ENCODE measurements around the gene CTPS2. TPM values are rescaled to one million over a fixed set of nuclear protein-coding genes. Genes with fewer than 3 reads are reported as not detected.

Gene CTPS2
- total and polyA plus RNA-seq, 10 of the 15 experiments (the other 5 are each of a cell fraction or from before 2014, with no cell fraction given): 5.9 to 17.8 (median 14.2) TPM

DNA sequence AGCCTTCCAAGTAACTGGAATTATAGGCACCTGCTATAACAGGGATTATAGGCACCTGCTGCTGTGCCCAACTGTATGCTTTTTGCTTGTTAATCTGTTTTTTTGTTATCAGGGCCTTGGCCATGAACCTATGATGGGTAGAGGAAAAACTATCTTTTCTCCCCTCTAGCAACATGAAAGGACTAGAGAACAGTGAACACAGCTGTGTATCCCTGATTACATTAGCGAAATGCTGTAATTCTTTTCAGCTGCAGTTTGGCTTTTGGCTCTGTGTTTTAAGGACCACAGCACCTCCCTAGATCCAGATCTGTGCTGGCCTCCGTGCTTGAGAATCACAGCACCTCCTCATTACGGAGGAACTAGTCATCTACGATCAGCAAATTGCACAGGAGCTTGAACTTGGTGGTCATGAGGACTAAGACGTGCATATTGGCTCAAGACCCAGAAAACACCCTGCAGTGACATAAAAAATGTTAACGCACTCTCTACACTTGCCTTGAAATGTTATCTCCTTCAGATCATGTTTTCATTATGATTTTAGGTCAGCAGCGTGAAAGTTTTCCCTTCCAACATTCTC, 120.2 kb downstream of the CTPS2 start (continued):
- no peak for TF ChIP-seq FOS (IDR thresholded peaks at IDR 0.05; ENCODE audit: borderline replicate concordance, extremely low read depth, insufficient read length)
- no peak for TF ChIP-seq CEBPZ (IDR thresholded peaks at IDR 0.05; ENCODE audit: low read depth, low read length)
- TF ChIP-seq GABPA (IDR thresholded peaks at IDR 0.05; ENCODE audit: low read depth): no peak
- TF ChIP-seq SREBF2 (IDR thresholded peaks at IDR 0.05; ENCODE audit: low read length): no peak

GRCh38 chrX:16589826-16590225, 122.6 kb downstream of the CTPS2 start:
- Histone ChIP-seq H3K4me1 (ENCODE audit: control insufficient read depth, insufficient read depth, low read length) (no peaks in the 10 kb centered on the region), H4K20me1 (ENCODE audit: control insufficient read depth, insufficient read depth) (no peaks in the 10 kb centered on the region), H3K9me3 (replicated peaks; ENCODE audit: control insufficient read depth, insufficient read depth, low read length) (no peaks in the 10 kb centered on the region; the same call in 2 of the 3 replicates), H3K4me3 (no peak overlapping the region), H3K4me2 (ENCODE audit: control insufficient read depth, insufficient read depth) (no peak overlapping the region), H3K27ac (ENCODE audit: control insufficient read depth, insufficient read depth) (no peak overlapping the region), H3K36me3 (ENCODE audit: control insufficient read depth in 2 of 2, insufficient read depth in 2 of 2, low read length in 1 of 2) (no peaks in the 10 kb centered on the region), H3K27me3 (replicated peaks in 1 of 2; ENCODE audit: control insufficient read depth in 2 of 2, insufficient read depth in 2 of 2, low read length in 1 of 2) (no peaks in the 10 kb centered on the region), H3K79me2 (ENCODE audit: control insufficient read depth, insufficient read depth, low read length) (no peaks in the 10 kb centered on the region), H2AFZ (ENCODE audit: control insufficient read depth, low read depth, low read length) (no peak overlapping the region), H3K9ac (ENCODE audit: control insufficient read depth, insufficient read depth, low read length) (no peak overlapping the region)
- intact Hi-C loops (cut with micrococcal nuclease; ENCODE audit: unreplicated experiment): no loop called here
- DNase-seq (ENCODE audit: low read depth, low spot score) (no peak), ATAC-seq (no peak), FAIRE-seq (no peak)
- TF ChIP-seq MAX (IDR thresholded peaks at IDR 0.05; ENCODE audit: low read depth, low read length) (no peak), ZNF217 (IDR thresholded peaks at IDR 0.05) (no peak), EZH2 (IDR thresholded peaks at IDR 0.05; ENCODE audit: borderline replicate concordance, control insufficient read depth, low read depth, low read length) (no peak), NFXL1 (IDR thresholded peaks at IDR 0.05; ENCODE audit: borderline replicate concordance) (no peak), EED (IDR thresholded peaks at IDR 0.05; ENCODE audit: low read depth) (no peak), PRDM15 (CRISPR knock-in tag; IDR thresholded peaks at IDR 0.05) (no peak), NFYB (IDR thresholded peaks at IDR 0.05; ENCODE audit: insufficient read depth, low read depth, low read length) (no peak), ZSCAN29 (IDR thresholded peaks at IDR 0.05) (no peak), IRF3 (IDR thresholded peaks at IDR 0.05) (no peak), BRCA1 (IDR thresholded peaks at IDR 0.05; ENCODE audit: low read depth, low read length) (no peak), RCOR1 (conservative IDR thresholded peaks at IDR 0.05; ENCODE audit: low read depth, low read length) (no peak), JUNB (IDR thresholded peaks at IDR 0.05) (no peak)
- in situ Hi-C loops (cut with MboI): no loop called here
- ChIA-PET CTCF (no interaction called here), RAD21 (ENCODE audit: unreplicated experiment) (no interaction called here), POLR2A (no interaction called here), SMC1A (ENCODE audit: uncharacterized antibody, unreplicated experiment) (no interaction called here)
- no TSS peak for BruUV-seq (replicated peaks)
